Testis (tissue), 2 donors: ENCODE data around the gene ADORA1.

Experiments used
- CTCF ChIP-seq, 3 experiments: fragments of 450-650 bp in 2 of 3; fragments of 200-600 bp in 1 of 3; sonication (generic) in 1 of 3; IDR thresholded peaks; one replicate each; pipeline ENCODE4 v1.5.1; 2016 to 2019; ENCODE audit warnings: antibody characterized with exemption in 3 of 3, mild to moderate bottlenecking in 2 of 3, moderate library complexity in 1 of 3
- POLR2A ChIP-seq: fragments of 450-650 bp; IDR thresholded peaks from one replicate; pipeline ENCODE4 v1.6.1; 2017; ENCODE audit warnings: antibody characterized with exemption, mild to moderate bottlenecking, moderate library complexity

DNA sequence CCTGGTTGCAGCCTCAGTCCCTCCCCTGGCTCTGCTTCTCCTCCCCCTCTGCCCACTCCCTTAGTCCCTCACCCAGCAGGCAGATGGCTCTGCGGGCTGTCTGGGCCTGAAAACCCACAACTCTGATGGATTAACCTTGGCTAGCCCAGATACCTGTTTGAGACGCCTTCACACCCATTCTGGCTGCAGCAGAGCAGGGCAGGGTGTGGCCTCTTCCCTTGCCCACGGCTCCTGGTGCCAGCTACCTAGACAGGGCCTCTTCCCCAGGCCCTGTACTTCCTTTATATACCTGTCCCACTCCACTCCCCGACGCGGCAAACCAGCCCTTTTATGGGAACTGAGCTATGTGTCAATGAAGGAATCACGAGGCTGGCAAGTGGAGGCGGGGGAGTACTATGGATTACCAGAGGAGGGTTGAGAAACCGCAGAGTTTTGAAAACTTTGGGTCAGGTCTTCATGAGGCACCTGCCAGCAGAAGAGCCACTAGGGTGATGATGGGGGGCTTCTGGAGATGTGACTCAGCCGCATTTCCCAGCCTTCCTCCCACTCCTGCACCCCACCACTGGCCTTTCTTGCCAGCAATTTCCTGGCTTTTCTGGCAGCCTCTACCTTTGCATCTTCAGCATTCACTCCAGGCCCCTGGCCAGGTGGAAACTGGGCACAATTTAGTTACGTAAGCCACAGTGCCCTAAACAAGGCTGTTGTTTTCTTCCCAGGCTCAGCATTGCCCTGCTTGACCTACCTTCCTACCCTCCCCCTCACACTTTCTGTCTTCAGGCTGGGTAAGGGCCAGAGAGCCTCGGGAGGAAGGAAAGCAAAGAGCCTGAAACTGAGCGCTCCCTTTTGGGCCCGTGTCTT is 59.1 kb downstream of the ADORA1 start, which contains the start of gene CHI3L1:
- TF ChIP-seq CTCF (IDR thresholded peaks at IDR 0.05) = no peak
- TF ChIP-seq POLR2A = no peak
